ENCODE data around the gene LATS1.

The LATS1 gene

GRCh38 chr6:149729824-149730223 is 11.9 kb upstream of the LATS1 start:
- no peak for TF ChIP-seq CTCF (IDR thresholded peaks at IDR 0.05; ENCODE audit: insufficient read depth, low read length, missing control alignments)
- H3K4me3 ChIP-seq (ENCODE audit: low read depth, low read length) = no peak overlapping the region
- ChIA-PET CTCF (no interaction called here), POLR2A (interaction anchor here (0.7 kb wide), 1 partner anchor 13 kb away, joined by 3 read pairs; no protein-coding TSS in a partner anchor)
- no peak for DNase-seq (ENCODE audit: low read depth, low spot score)

- ChIA-PET CTCF (no interaction called here), POLR2A (no interaction called here)
- DNase-seq (ENCODE audit: low read depth, low spot score) = no peak
- no peak overlapping the region for H3K4me3 ChIP-seq (ENCODE audit: low read depth, low read length)
- no peak for TF ChIP-seq CTCF (IDR thresholded peaks at IDR 0.05; ENCODE audit: insufficient read depth, low read length, missing control alignments)
Measured at GRCh38 chr6:149728499-149729234, 10.8 kb upstream of the LATS1 start.

GRCh38 chr6:149727793-149728498 is 10.0 kb upstream of the LATS1 start:
- ChIA-PET CTCF (interaction anchor here (5.3 kb wide), 1 partner anchor 19 kb away, joined by 25 read pairs; the partner anchor contains the start of gene NUP43), POLR2A (no interaction called here)
- no peak for TF ChIP-seq CTCF (IDR thresholded peaks at IDR 0.05; ENCODE audit: insufficient read depth, low read length, missing control alignments)
- H3K4me3 ChIP-seq (ENCODE audit: low read depth, low read length) = no peak overlapping the region
- no peak for DNase-seq (ENCODE audit: low read depth, low spot score)

- no peak for DNase-seq (ENCODE audit: low read depth, low spot score)
- no peak for TF ChIP-seq CTCF (IDR thresholded peaks at IDR 0.05; ENCODE audit: insufficient read depth, low read length, missing control alignments)
- ChIA-PET POLR2A (no interaction called here), CTCF (interaction anchor here (1.1 to 5.3 kb wide), 3 partner anchors 8 to 21 kb away, joined by 3 to 25 read pairs (median 22); partner anchors contain the start of gene NUP43)
- H3K4me3 ChIP-seq (ENCODE audit: low read depth, low read length) = no peak overlapping the region
Measured at GRCh38 chr6:149725785-149726184, 7.9 kb upstream of the LATS1 start.

GRCh38 chr6:149723771-149724417 is 6.0 kb upstream of the LATS1 start:
- POLR2A ChIA-PET = no interaction called here
- DNase-seq (ENCODE audit: low read depth, low spot score) = no peak
- CTCF ChIA-PET = interaction anchor here (0.6 to 5.3 kb wide), 12 partner anchors 7 to 204 kb away, joined by 3 to 25 read pairs (median 4); partner anchors contain the start of gene NUP43
- TF ChIP-seq CTCF (IDR thresholded peaks at IDR 0.05; ENCODE audit: insufficient read depth, low read length, missing control alignments) = peak; percentile 76
- no peak overlapping the region for H3K4me3 ChIP-seq (ENCODE audit: low read depth, low read length)

- no peak for DNase-seq (ENCODE audit: low read depth, low spot score)
- ChIA-PET POLR2A (no interaction called here), CTCF (interaction anchor here (0.6 to 5.3 kb wide), 14 partner anchors 9 to 968 kb away, joined by 3 to 25 read pairs (median 4); partner anchors contain the start of gene NUP43)
- no peak overlapping the region for H3K4me3 ChIP-seq (ENCODE audit: low read depth, low read length)
- TF ChIP-seq CTCF (IDR thresholded peaks at IDR 0.05; ENCODE audit: insufficient read depth, low read length, missing control alignments) = no peak
Measured at GRCh38 chr6:149723262-149723661, 5.4 kb upstream of the LATS1 start.
